HCEC 1CT (cell line): ENCODE results near the gene PAGE4.

Experiments
- DNase-seq: peaks from one replicate; pipeline ENCODE4 v3.0.0-alpha.2; 2017

The PAGE4 gene

GRCh38 chrX:49877397-49878101 is 48.4 kb downstream of the PAGE4 start:
- DNase-seq, result no peak

- no peak for DNase-seq
Observed at GRCh38 chrX:49878128-49878833, 49.2 kb downstream of the PAGE4 start.

GRCh38 chrX:49878834-49879655 is 49.9 kb downstream of the PAGE4 start, which contains the start of gene USP27X:
Gene USP27X (plus strand): TSS chrX:49879484. CDS start chrX:49880308, 824 bp downstream.
- DNase-seq, result peak; percentile 69

DNA sequence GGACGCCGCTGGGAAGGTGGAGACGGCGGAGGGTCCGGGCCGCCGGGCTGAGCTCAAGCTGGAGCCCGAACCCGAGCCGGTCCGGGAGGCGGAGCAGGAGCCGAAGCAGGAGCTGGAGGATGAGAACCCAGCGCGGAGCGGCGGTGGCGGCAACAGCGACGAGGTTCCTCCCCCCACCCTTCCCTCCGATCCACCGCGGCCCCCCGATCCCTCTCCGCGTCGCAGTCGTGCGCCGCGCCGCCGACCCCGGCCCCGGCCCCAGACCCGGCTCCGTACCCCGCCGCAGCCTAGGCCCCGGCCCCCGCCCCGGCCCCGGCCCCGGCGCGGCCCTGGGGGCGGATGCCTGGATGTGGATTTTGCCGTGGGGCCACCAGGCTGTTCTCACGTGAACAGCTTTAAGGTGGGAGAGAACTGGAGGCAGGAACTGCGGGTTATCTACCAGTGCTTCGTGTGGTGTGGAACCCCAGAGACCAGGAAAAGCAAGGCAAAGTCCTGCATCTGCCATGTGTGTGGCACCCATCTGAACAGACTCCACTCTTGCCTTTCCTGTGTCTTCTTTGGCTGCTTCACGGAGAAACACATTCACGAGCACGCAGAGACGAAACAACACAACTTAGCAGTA is 50.7 kb downstream of the PAGE4 start:
- no peak for DNase-seq

DNA sequence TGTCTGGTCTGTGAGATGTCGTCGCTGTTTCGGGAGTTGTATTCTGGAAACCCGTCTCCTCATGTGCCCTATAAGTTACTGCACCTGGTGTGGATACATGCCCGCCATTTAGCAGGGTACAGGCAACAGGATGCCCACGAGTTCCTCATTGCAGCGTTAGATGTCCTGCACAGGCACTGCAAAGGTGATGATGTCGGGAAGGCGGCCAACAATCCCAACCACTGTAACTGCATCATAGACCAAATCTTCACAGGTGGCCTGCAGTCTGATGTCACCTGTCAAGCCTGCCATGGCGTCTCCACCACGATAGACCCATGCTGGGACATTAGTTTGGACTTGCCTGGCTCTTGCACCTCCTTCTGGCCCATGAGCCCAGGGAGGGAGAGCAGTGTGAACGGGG is 51.6 kb downstream of the PAGE4 start:
- no peak for DNase-seq
